ENCODE results near the gene SLC7A1. TPM values are rescaled to one million over a fixed set of nuclear protein-coding genes. Genes with fewer than 3 reads are reported as not detected.

Gene SLC7A1
- total and polyA plus RNA-seq, 2 of the 13 experiments (the other 11 are each of a cell fraction or from before 2014, with no cell fraction given) = 14.5 to 15.3 TPM

- Histone ChIP-seq H3K79me2 (ENCODE audit: insufficient read depth, low read length) (no peaks in the 10 kb centered on the region), H3K4me3 (replicated peaks in 1 of 3; ENCODE audit: insufficient read depth in 1 of 3, low read depth in 2 of 3, low read length in 3 of 3) (no peak overlapping the region), H3K36me3 (replicated peaks in 1 of 2; ENCODE audit: control insufficient read depth in 1 of 2, insufficient read depth in 2 of 2, low read length in 2 of 2) (peaks cover 38 to 72% of the 10 kb centered on the region in 2 experiments), H3K27ac (ENCODE audit: extremely low read length, insufficient read depth, low read length) (no peak overlapping the region), H3K27me3 (ENCODE audit: control insufficient read depth in 1 of 2, insufficient read depth in 2 of 2, low read length in 2 of 2) (no peaks in the 10 kb centered on the region), H3K9ac (ENCODE audit: insufficient read depth, low read depth, low read length) (no peak overlapping the region), H3K4me1 (ENCODE audit: insufficient read depth, low read length) (no peaks in the 10 kb centered on the region), H3K4me2 (ENCODE audit: low read depth, low read length) (no peak overlapping the region), H4K20me1 (ENCODE audit: insufficient read depth, low read length) (peaks cover 5% of the 10 kb centered on the region; the same call in 1 of the 2 replicates), H3K9me3 (ENCODE audit: low read length) (no peaks in the 10 kb centered on the region), H2AFZ (ENCODE audit: low read length) (no peak overlapping the region)
- 100% methylated on average over 1 of the region's 13 CpGs for WGBS (ENCODE audit: low lambda C conversion rate)
- ChIA-PET POLR2A (no interaction called here), CTCF (ENCODE audit: low intra/inter-chr PET ratio, low total read pairs) (no interaction called here)
- DNase-seq (ENCODE audit: low spot score) (no peak), ATAC-seq (no peak; the same call in 2 of the 3 replicates), FAIRE-seq (no peak)
- in situ Hi-C loops (cut with HindIII; ENCODE audit: extremely low pct_ligation_motif_present, low pct_unique_long_range_greater_than_20kb) (no loop called here), intact Hi-C loops (cut with micrococcal nuclease; ENCODE audit: unreplicated experiment) (no loop called here)
- no TSS peak for BruUV-seq (replicated peaks)
- TF ChIP-seq RBM22 (optimal IDR thresholded peaks at IDR 0.05; ENCODE audit: low read length) (peak; percentile 79), RXRA (CRISPR knock-in tag; IDR thresholded peaks at IDR 0.05) (no peak)
Measured at GRCh38 chr13:29514720-29515310, 80.7 kb downstream of the SLC7A1 start.

GRCh38 chr13:29513981-29514719 lies 81.3 kb downstream of the SLC7A1 start:
- intact Hi-C loops (cut with micrococcal nuclease; ENCODE audit: unreplicated experiment) = no loop called here
- no peak overlapping the region for H3K4me3 ChIP-seq (replicated peaks in 1 of 3; ENCODE audit: insufficient read depth in 1 of 3, low read depth in 2 of 3, low read length in 3 of 3)
- H3K9ac ChIP-seq (ENCODE audit: insufficient read depth, low read depth, low read length) = no peak overlapping the region
- ATAC-seq = no peak; the same call in 2 of the 3 replicates
- WGBS (ENCODE audit: low lambda C conversion rate) = 99% methylated on average over 10 of the region's 32 CpGs
- in situ Hi-C loops (cut with HindIII; ENCODE audit: extremely low pct_ligation_motif_present, low pct_unique_long_range_greater_than_20kb) = no loop called here
- H4K20me1 ChIP-seq (ENCODE audit: insufficient read depth, low read length) = peaks cover 5% of the 10 kb centered on the region; the same call in 1 of the 2 replicates
- no peak for FAIRE-seq
- peak; percentile 51 for TF ChIP-seq AGO2 (optimal IDR thresholded peaks at IDR 0.05; ENCODE audit: low read depth, low read length)
- no peak for TF ChIP-seq CEBPG (CRISPR knock-in tag; IDR thresholded peaks at IDR 0.05)
- H3K9me3 ChIP-seq (ENCODE audit: low read length) = no peaks in the 10 kb centered on the region
- no peak overlapping the region for H3K27ac ChIP-seq (ENCODE audit: extremely low read length, insufficient read depth, low read length)
- H2AFZ ChIP-seq (ENCODE audit: low read length) = no peak overlapping the region
- DNase-seq (ENCODE audit: low spot score) = no peak
- H3K36me3 ChIP-seq (replicated peaks in 1 of 2; ENCODE audit: control insufficient read depth in 1 of 2, insufficient read depth in 2 of 2, low read length in 2 of 2) = peaks cover 34 to 67% of the 10 kb centered on the region in 2 experiments
- peaks cover 1% of the 10 kb centered on the region for H3K4me1 ChIP-seq (ENCODE audit: insufficient read depth, low read length)
- ChIA-PET CTCF (ENCODE audit: low intra/inter-chr PET ratio, low total read pairs) (no interaction called here), POLR2A (no interaction called here)
- H3K4me2 ChIP-seq (ENCODE audit: low read depth, low read length) = no peak overlapping the region
- BruUV-seq (replicated peaks) = no TSS peak
- H3K79me2 ChIP-seq (ENCODE audit: insufficient read depth, low read length) = no peaks in the 10 kb centered on the region
- no peaks in the 10 kb centered on the region for H3K27me3 ChIP-seq (ENCODE audit: control insufficient read depth in 1 of 2, insufficient read depth in 2 of 2, low read length in 2 of 2)
